ENCODE data around the gene C2orf49. TPM values are rescaled to one million over a fixed set of nuclear protein-coding genes. Genes with fewer than 3 reads are reported as not detected.

Gene C2orf49
- total and polyA plus RNA-seq, 9 of the 15 experiments (the other 6 are each of a cell fraction or from before 2014, with no cell fraction given) = 17.9 to 38.2 (median 25.6) TPM

GRCh38 chr2:105329197-105329554 is 8.2 kb upstream of the C2orf49 start:
- 0% methylated on average over 6 of the region's 17 CpGs for WGBS (ENCODE audit: insufficient coverage, low coverage, missing lambda C conversion rate)
- peaks cover 3% of the 10 kb centered on the region for H3K9me1 ChIP-seq (ENCODE audit: control insufficient read depth, insufficient read depth, low read length)
- BruUV-seq (replicated peaks) = no TSS peak
- no peaks in the 10 kb centered on the region for H4K20me1 ChIP-seq (replicated peaks; ENCODE audit: control insufficient read depth, insufficient read depth, low read length)
- peaks cover 18% of the 10 kb centered on the region; the same call in 2 of the 3 replicates for H3K36me3 ChIP-seq (ENCODE audit: control insufficient read depth, insufficient read depth, low read length)
- peak overlapping the region; percentile 89 for H2AFZ ChIP-seq (ENCODE audit: low read depth, low read length)
- no peaks in the 10 kb centered on the region for H3K27me3 ChIP-seq (ENCODE audit: control insufficient read depth in 2 of 2, insufficient read depth in 2 of 2, low read length in 2 of 2)
- peak overlapping the region; percentile 59 for H3K4me3 ChIP-seq
- ChIA-PET CTCF (ENCODE audit: low intra/inter-chr PET ratio) (no interaction called here), POLR2A (interaction anchor here (0.8 to 3.5 kb wide), 5 partner anchors 9 to 853 kb away, joined by 3 to 20 read pairs (median 6); partner anchors contain the start of gene C2orf49)
- H3K79me2 ChIP-seq (ENCODE audit: control insufficient read depth, insufficient read depth, low read length) = peaks cover 60% of the 10 kb centered on the region
- peak in 1 of 4 experiments; percentile 41 for DNase-seq (ENCODE audit: extremely low read depth in 1 of 4, low spot score in 3 of 4)
- H3K4me2 ChIP-seq (ENCODE audit: insufficient read depth, low read length) = peak overlapping the region; percentile 100
- intact Hi-C loops (cut with micrococcal nuclease) (no loop called here), in situ Hi-C loops (cut with MboI) (no loop called here)
- peak; percentile 17 for ATAC-seq
- peak overlapping the region; percentile 72 for H3K27ac ChIP-seq (ENCODE audit: extremely low read depth, low read depth, low read length)
- H3K9me3 ChIP-seq (replicated peaks; ENCODE audit: control insufficient read depth, insufficient read depth, low read depth, low read length) = no peaks in the 10 kb centered on the region
- H3K4me1 ChIP-seq (replicated peaks in 1 of 2; ENCODE audit: control insufficient read depth in 2 of 2, insufficient read depth in 2 of 2, low read length in 2 of 2) = peaks cover 17 to 33% of the 10 kb centered on the region in 2 experiments
- peak overlapping the region; percentile 79 to 87 for H3K9ac ChIP-seq (ENCODE audit: insufficient read depth in 1 of 2, low read depth in 2 of 2, low read length in 2 of 2)
- no peak for FAIRE-seq
- TF ChIP-seq ZNF668 (CRISPR knock-in tag; IDR thresholded peaks at IDR 0.05) (no peak), SMARCE1 (IDR thresholded peaks at IDR 0.05) (0 out of 2 replicates have a peak, but pooled peaks have one; percentile 41), ZNF512 (tag; IDR thresholded peaks at IDR 0.05) (no peak), THRAP3 (IDR thresholded peaks at IDR 0.05; ENCODE audit: borderline replicate concordance) (no peak), SUPT5H (IDR thresholded peaks at IDR 0.05) (0 out of 2 replicates have a peak, but pooled peaks have one; percentile 20), BHLHE40 (IDR thresholded peaks at IDR 0.05; ENCODE audit: low read length) (peak; percentile 62; the same call in 1 of the 2 replicates), RREB1 (CRISPR knock-in tag; IDR thresholded peaks at IDR 0.05) (no peak), RNF219 (CRISPR knock-in tag; IDR thresholded peaks at IDR 0.05) (no peak), FOXA3 (CRISPR knock-in tag; conservative IDR thresholded peaks at IDR 0.05 in 1 of 2, IDR thresholded peaks at IDR 0.05 in 1 of 2) (no peak), SREBF2 (CRISPR knock-in tag; IDR thresholded peaks at IDR 0.05) (no peak), ZFP30 (CRISPR knock-in tag; IDR thresholded peaks at IDR 0.05; ENCODE audit: borderline replicate concordance) (no peak), KDM1A (IDR thresholded peaks at IDR 0.05) (no peak)

Data from K562 (cell line).